OCI-LY7 (cell line): ENCODE results near the gene OTOG.

ENCODE experiments used
- EZH2phosphoT487 ChIP-seq: fragments of 200-600 bp; sonication (generic); IDR thresholded peaks from 2 replicates; pipeline ENCODE4 v1.6.1; 2018; ENCODE audit warnings: low read depth, borderline replicate concordance, mild to moderate bottlenecking, mixed run types, antibody characterized with exemption, low read length, moderate library complexity, mixed read lengths
- TF ChIP-seq, protein P1 (sequence below): fragments of 200-600 bp; sonication (generic); conservative IDR thresholded peaks from 2 replicates; pipeline ENCODE4 v1.5.1; 2014; ENCODE audit warnings: mild to moderate bottlenecking, antibody characterized with exemption, low read length, moderate library complexity, mixed read lengths

DNA sequence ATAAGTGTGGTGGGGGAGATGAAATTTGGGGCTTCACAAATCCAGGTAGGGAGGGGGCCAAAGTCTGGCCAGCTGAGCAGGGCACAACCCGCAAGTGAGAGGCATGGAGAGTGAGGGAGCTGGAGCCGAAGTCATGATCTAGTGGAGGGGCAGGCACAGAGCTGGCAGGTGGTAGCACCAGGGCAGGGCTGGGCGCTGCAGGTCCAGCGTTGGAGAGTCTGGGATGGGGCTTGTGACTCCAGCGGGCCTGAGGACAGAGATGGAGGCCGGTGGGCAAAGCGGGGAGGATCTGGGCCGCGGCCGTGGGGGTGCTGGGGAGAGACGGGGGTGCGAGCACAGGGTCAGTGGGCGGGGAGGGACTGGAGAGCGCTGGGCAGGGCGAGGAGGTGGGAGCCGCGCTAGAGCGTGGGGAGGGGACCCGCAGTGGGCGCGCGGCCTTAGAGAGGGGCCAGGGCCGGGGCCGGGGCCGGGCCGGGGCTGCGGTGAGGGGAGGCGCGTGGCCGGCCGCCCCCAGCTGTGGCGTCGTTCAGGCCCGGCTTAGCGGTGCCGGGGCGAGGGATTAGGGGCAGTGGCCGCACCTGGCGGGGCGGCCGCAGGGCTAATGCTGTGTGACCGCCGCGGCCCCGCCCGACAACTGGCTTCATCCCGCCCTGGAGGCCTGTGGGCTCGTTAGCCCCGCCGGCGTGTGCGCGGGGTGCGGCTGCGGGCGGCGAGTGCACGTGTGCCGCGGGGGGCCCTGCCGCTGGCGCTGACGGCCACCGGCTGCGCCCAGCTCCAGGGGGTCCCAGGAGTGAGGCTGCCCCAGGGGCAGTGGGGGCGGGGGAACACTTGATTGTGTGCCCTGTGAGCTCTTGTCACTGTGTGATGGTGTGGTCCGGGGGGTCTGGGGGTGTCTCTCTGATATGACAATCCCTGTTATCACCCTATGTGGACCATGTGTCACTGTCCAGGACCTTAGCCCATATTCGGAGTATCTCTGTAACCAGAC is 148.7 kb downstream of the OTOG start:
- TF ChIP-seq, protein P1, sequence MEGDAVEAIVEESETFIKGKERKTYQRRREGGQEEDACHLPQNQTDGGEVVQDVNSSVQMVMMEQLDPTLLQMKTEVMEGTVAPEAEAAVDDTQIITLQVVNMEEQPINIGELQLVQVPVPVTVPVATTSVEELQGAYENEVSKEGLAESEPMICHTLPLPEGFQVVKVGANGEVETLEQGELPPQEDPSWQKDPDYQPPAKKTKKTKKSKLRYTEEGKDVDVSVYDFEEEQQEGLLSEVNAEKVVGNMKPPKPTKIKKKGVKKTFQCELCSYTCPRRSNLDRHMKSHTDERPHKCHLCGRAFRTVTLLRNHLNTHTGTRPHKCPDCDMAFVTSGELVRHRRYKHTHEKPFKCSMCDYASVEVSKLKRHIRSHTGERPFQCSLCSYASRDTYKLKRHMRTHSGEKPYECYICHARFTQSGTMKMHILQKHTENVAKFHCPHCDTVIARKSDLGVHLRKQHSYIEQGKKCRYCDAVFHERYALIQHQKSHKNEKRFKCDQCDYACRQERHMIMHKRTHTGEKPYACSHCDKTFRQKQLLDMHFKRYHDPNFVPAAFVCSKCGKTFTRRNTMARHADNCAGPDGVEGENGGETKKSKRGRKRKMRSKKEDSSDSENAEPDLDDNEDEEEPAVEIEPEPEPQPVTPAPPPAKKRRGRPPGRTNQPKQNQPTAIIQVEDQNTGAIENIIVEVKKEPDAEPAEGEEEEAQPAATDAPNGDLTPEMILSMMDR = no peak
- TF ChIP-seq EZH2phosphoT487 = no peak
